Smooth muscle cell (in vitro differentiated cells): ENCODE data around the gene STEAP4. TPM values are rescaled to one million over a fixed set of nuclear protein-coding genes. Genes with fewer than 3 reads are reported as not detected.
"Not testable (repeated sequence)": the region's sequence is repeated elsewhere in the genome, so short reads cannot be mapped to it uniquely, and the experiment has no call there.

ENCODE experiments used
- DNase-seq: peaks from one replicate; lab custom pipeline; 2025; ENCODE audit not compliant: unreplicated experiment; lab: John Stamatoyannopoulos, UW
- H2AFZ ChIP-seq: fragments of 200-600 bp; sonication (generic); 2 replicates; pipeline ENCODE4 v1.6.0; 2016; ENCODE audit warnings: antibody characterized with exemption, low read depth, mild to moderate bottlenecking
- H3F3A ChIP-seq: fragments of 200-600 bp; sonication (generic); 2 replicates; pipeline ENCODE4 v1.6.0; 2017; ENCODE audit warnings: antibody characterized with exemption, low read depth
- H3K27ac ChIP-seq: fragments of 200-600 bp; sonication (generic); 2 replicates; pipeline ENCODE4 v1.5.1; 2016; ENCODE audit warnings: low read depth, mild to moderate bottlenecking
- H3K27me3 ChIP-seq: fragments of 200-600 bp; sonication (generic); 2 replicates; pipeline ENCODE4 v1.6.1; 2016; ENCODE audit warnings: low read depth, mild to moderate bottlenecking
- H3K36me3 ChIP-seq: fragments of 200-600 bp; sonication (generic); 2 replicates; pipeline ENCODE4 v1.5.1; 2016; ENCODE audit warnings: low read depth
- H3K4me1 ChIP-seq: fragments of 200-600 bp; sonication (generic); 2 replicates; pipeline ENCODE4 v1.5.1; 2016; ENCODE audit warnings: low read depth
- H3K4me2 ChIP-seq: fragments of 200-600 bp; sonication (generic); 2 replicates; pipeline ENCODE4 v1.6.0; 2016; ENCODE audit warnings: mild to moderate bottlenecking
- H3K4me3 ChIP-seq: fragments of 200-600 bp; sonication (generic); 2 replicates; pipeline ENCODE4 v1.5.1; 2016; ENCODE audit warnings: mild to moderate bottlenecking
- H3K79me2 ChIP-seq: fragments of 200-600 bp; sonication (generic); 2 replicates; pipeline ENCODE4 v1.6.0; 2016; ENCODE audit warnings: low read depth, mild to moderate bottlenecking
- H3K9ac ChIP-seq: fragments of 200-600 bp; sonication (generic); 2 replicates; pipeline ENCODE4 v1.6.0; 2016; ENCODE audit warnings: low read depth
- H3K9me3 ChIP-seq: fragments of 200-600 bp; sonication (generic); replicated peaks from 2 replicates; pipeline ENCODE4 v1.5.1; 2016; ENCODE audit warnings: low read depth
- H4K20me1 ChIP-seq: fragments of 200-600 bp; sonication (generic); 2 replicates; pipeline ENCODE4 v1.6.0; 2016; ENCODE audit warnings: low read depth
- CTCF ChIP-seq: fragments of 200-600 bp; sonication (generic); IDR thresholded peaks from 2 replicates; pipeline ENCODE4 v1.5.1; 2017; ENCODE audit warnings: borderline replicate concordance, mild to moderate bottlenecking, antibody characterized with exemption; ENCODE audit not compliant: insufficient read depth, poor library complexity, severe bottlenecking
- WGBS: methylation state at CpG from one replicate; pipeline ENCODE4 v1.1.7; 2016; ENCODE audit warnings: low lambda C conversion rate; 5-methylcytosine and 5-hydroxymethylcytosine counted together
- polyA plus RNA-seq: library from polyadenylated mRNA; unstranded; fragments of >200 nt; fragmentation: Nextera tagmentation; extraction: Ambion mirVana; gene quantifications from 2 replicates; pipeline ENCODE4 v1.2.1, GENCODE V29; 2016
- total RNA-seq: library from RNA; depleted of rRNA; stranded (reverse); fragments of >200 nt; gene quantifications from 2 replicates; pipeline ENCODE4 v1.2.3, GENCODE V29; 2014

Gene STEAP4
- total and polyA plus RNA-seq, 2 experiments from 2014 or later = 0.18 TPM; not detected in 1

- no peaks in the 10 kb centered on the region for H3K9me3 ChIP-seq
- H3K36me3 ChIP-seq = no peaks in the 10 kb centered on the region
- no peaks in the 10 kb centered on the region for H3K27me3 ChIP-seq
- no peak overlapping the region for H3K27ac ChIP-seq
- H3K79me2 ChIP-seq = no peaks in the 10 kb centered on the region
- H3F3A ChIP-seq = no peaks in the 10 kb centered on the region
- DNase-seq = no peak
- TF ChIP-seq CTCF = no peak
- H3K4me3 ChIP-seq = no peak overlapping the region
- H2AFZ ChIP-seq = no peak overlapping the region
- H3K4me2 ChIP-seq = no peak overlapping the region
- H4K20me1 ChIP-seq = no peaks in the 10 kb centered on the region
- no peak overlapping the region for H3K9ac ChIP-seq
- H3K4me1 ChIP-seq = no peaks in the 10 kb centered on the region
- whole genome bisulfite sequencing = 80% methylated on average over 2 of the region's 2 CpGs
Observed at GRCh38 chr7:88268858-88269257, 37.8 kb downstream of the STEAP4 start.

DNA sequence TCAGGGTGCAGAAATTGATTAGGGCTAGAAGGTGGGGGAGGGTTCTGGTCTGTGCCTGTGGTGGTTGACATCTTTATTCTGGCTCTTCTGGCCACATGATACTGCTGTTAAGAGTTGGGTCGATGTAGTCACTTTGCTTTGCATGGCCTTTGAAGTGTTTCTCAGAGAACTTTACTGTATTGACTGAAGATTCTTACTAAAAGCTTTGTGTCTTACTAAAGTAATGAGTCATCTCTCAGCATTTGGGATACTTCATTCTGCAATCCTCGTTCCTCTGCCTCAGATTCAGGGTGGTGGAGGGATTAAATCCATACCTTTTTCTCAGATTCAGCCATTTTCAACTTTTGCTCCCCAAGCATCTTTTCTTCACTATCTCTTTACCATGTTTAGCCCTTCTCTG is 38.6 kb downstream of the STEAP4 start:
- DNase-seq = no peak
- H3K4me3 ChIP-seq = no peak overlapping the region
- H3K79me2 ChIP-seq = no peaks in the 10 kb centered on the region
- TF ChIP-seq CTCF = no peak
- peak overlapping the region; percentile 33 for H3K27ac ChIP-seq
- no peaks in the 10 kb centered on the region for H3K36me3 ChIP-seq
- no peaks in the 10 kb centered on the region for H3K27me3 ChIP-seq
- H3F3A ChIP-seq = no peaks in the 10 kb centered on the region
- WGBS = 55% methylated on average over 2 of the region's 2 CpGs
- H3K9me3 ChIP-seq = no peaks in the 10 kb centered on the region
- no peak overlapping the region for H3K9ac ChIP-seq
- H3K4me2 ChIP-seq = no peak overlapping the region
- no peak overlapping the region for H2AFZ ChIP-seq
- no peaks in the 10 kb centered on the region for H3K4me1 ChIP-seq
- H4K20me1 ChIP-seq = no peaks in the 10 kb centered on the region

GRCh38 chr7:88267421-88267820 is 39.3 kb downstream of the STEAP4 start:
- WGBS = 99% methylated on average over 4 of the region's 4 CpGs
- no peak for DNase-seq
- Histone ChIP-seq H3K79me2 (no peaks in the 10 kb centered on the region), H3F3A (no peaks in the 10 kb centered on the region), H3K4me2 (no peak overlapping the region), H2AFZ (no peak overlapping the region), H3K36me3 (no peaks in the 10 kb centered on the region), H3K4me3 (no peak overlapping the region), H3K4me1 (no peaks in the 10 kb centered on the region), H3K9me3 (no peaks in the 10 kb centered on the region), H3K27ac (peak overlapping the region; percentile 33), H4K20me1 (no peaks in the 10 kb centered on the region), H3K27me3 (no peaks in the 10 kb centered on the region), H3K9ac (no peak overlapping the region)
- TF ChIP-seq CTCF = no peak

- H3K4me2 ChIP-seq, H3K27me3 ChIP-seq, H3K9me3 ChIP-seq, H3F3A ChIP-seq, DNase-seq, H4K20me1 ChIP-seq, H2AFZ ChIP-seq, H3K79me2 ChIP-seq, H3K4me1 ChIP-seq, H3K9ac ChIP-seq, H3K4me3 ChIP-seq, H3K36me3 ChIP-seq: not testable (repeated sequence)
- H3K27ac ChIP-seq = peak overlapping the region; percentile 54
- WGBS = 48% methylated on average over 3 of the region's 3 CpGs
Observed at GRCh38 chr7:88264987-88265386, 41.7 kb downstream of the STEAP4 start.
